GM12878 (cell line): ENCODE results near the gene SLC17A2. TPM values are rescaled to one million over a fixed set of nuclear protein-coding genes. Genes with fewer than 3 reads are reported as not detected.

Experiments
- ATAC-seq: fragments of 200-7000 bp; cut with Tn5 transposase; 3 replicates; pipeline ENCODE4 v1.9.1; 2020; ENCODE audit warnings: mild to moderate bottlenecking, moderate library complexity
- BruUV-seq: library from RNA; stranded (reverse); fragments of 400-500 nt; replicated peaks from 2 replicates; lab custom pipeline; 2021; lab: Mats Ljungman, UMichigan
- CTCF ChIA-PET: fragments of 300-600 bp; sonication (Branson Sonifier 250); formaldehyde crosslinking; extraction: SDS; loops from one replicate; lab custom pipeline; 2021; ENCODE audit warnings: inconsistent platforms; lab: Yijun Ruan, JAX
- POLR2A ChIA-PET: fragments of 350-600 bp; formaldehyde crosslinking; extraction: SDS; loops from one replicate; lab custom pipeline; 2021; ENCODE audit warnings: inconsistent platforms; lab: Charles Lee
- RAD21 ChIA-PET: fragments of 300-600 bp; sonication (Branson Sonifier 250); formaldehyde crosslinking; loops from one replicate; lab custom pipeline; 2023; ENCODE audit warnings: antibody characterized with exemption; ENCODE audit not compliant: unreplicated experiment; lab: Charles Lee
- SMC1A ChIA-PET: fragments of 300-600 bp; sonication (Branson Sonifier 250); formaldehyde crosslinking; loops from one replicate; lab custom pipeline; 2023; ENCODE audit not compliant: unreplicated experiment, uncharacterized antibody; lab: Charles Lee
- DNase-seq: peaks from one replicate; pipeline ENCODE4 v3.0.0-alpha.2; 2011; ENCODE audit warnings: low read depth, low spot score
- FAIRE-seq: peaks from 3 replicates; lab custom pipeline; 2011; peaks lifted over from hg19 to GRCh38; lab: Jason Lieb, UNC
- H2AFZ ChIP-seq: 2 replicates; pipeline ENCODE4 v1.6.0; 2011; ENCODE audit warnings: low read depth, low read length, control low read depth; ENCODE audit not compliant: control insufficient read depth
- H3K27ac ChIP-seq: 2 replicates; pipeline ENCODE4 v1.5.1; 2011; ENCODE audit warnings: control low read depth; ENCODE audit not compliant: control insufficient read depth, insufficient read depth
- H3K27me3 ChIP-seq, 2 experiments: replicated peaks in 1 of 2; 2 replicates each; pipeline versions ENCODE4 v1.6.0 to v1.6.1; 2011; ENCODE audit warnings: low read length in 1 of 2; ENCODE audit not compliant: control insufficient read depth in 2 of 2, insufficient read depth in 2 of 2
- H3K36me3 ChIP-seq, 2 experiments: 2 replicates each; pipeline ENCODE4 v1.5.1; 2011; ENCODE audit warnings: low read length in 1 of 2; ENCODE audit not compliant: control insufficient read depth in 2 of 2, insufficient read depth in 2 of 2
- H3K4me1 ChIP-seq: 2 replicates; pipeline ENCODE4 v1.6.1; 2011; ENCODE audit warnings: mild to moderate bottlenecking, low read length, moderate library complexity, mixed read lengths; ENCODE audit not compliant: control insufficient read depth, insufficient read depth
- H3K4me2 ChIP-seq: 2 replicates; pipeline ENCODE4 v1.6.0; 2011; ENCODE audit warnings: control low read depth; ENCODE audit not compliant: control insufficient read depth, insufficient read depth
- H3K4me3 ChIP-seq: fragments of 200-600 bp; sonication (generic); 2 replicates; pipeline ENCODE4 v1.5.1; 2016
- H3K79me2 ChIP-seq: 2 replicates; pipeline ENCODE4 v1.6.0; 2011; ENCODE audit warnings: low read length; ENCODE audit not compliant: control insufficient read depth, insufficient read depth
- H3K9ac ChIP-seq: 2 replicates; pipeline ENCODE4 v1.8.0; 2011; ENCODE audit warnings: low read length, control low read depth, mixed read lengths; ENCODE audit not compliant: control insufficient read depth, insufficient read depth
- H3K9me3 ChIP-seq: replicated peaks from 3 replicates; pipeline ENCODE4 v1.5.1; 2011; ENCODE audit warnings: mild to moderate bottlenecking, low read length; ENCODE audit not compliant: control insufficient read depth, insufficient read depth
- H4K20me1 ChIP-seq: 2 replicates; pipeline ENCODE4 v1.6.0; 2011; ENCODE audit not compliant: control insufficient read depth, insufficient read depth
- CEBPB ChIP-seq, 2 experiments: fragments of 150-350 bp in 1 of 2; IDR thresholded peaks; 2 replicates each; pipeline ENCODE4 v1.6.1; 2012 to 2014; ENCODE audit warnings: low read depth in 2 of 2, low read length in 2 of 2, borderline replicate concordance in 1 of 2, inconsistent platforms in 1 of 2
- KAT2A ChIP-seq: conservative IDR thresholded peaks from 2 replicates; pipeline ENCODE4 v1.6.1; 2011; ENCODE audit warnings: low read depth, low read length; ENCODE audit not compliant: control insufficient read depth
- NBN ChIP-seq: fragments of 450-650 bp; IDR thresholded peaks from 2 replicates; pipeline ENCODE4 v1.6.1; 2016
- PAX8 ChIP-seq: fragments of 450-650 bp; IDR thresholded peaks from 2 replicates; pipeline ENCODE4 v1.6.1; 2017; ENCODE audit warnings: mild to moderate bottlenecking, moderate library complexity
- RAD21 ChIP-seq: IDR thresholded peaks from 2 replicates; pipeline ENCODE4 v1.6.1; 2011; ENCODE audit warnings: mild to moderate bottlenecking, low read depth, low read length, moderate library complexity; ENCODE audit not compliant: insufficient read depth
- RELA ChIP-seq: fragments of 450-650 bp; IDR thresholded peaks from 2 replicates; pipeline ENCODE4 v1.8.0; 2014; ENCODE audit warnings: borderline replicate concordance; ENCODE audit not compliant: partially characterized antibody
- ZBTB4 ChIP-seq: fragments of 450-650 bp; formaldehyde crosslinking; IDR thresholded peaks from 2 replicates; pipeline ENCODE4 v1.4.0; 2022; ENCODE audit warnings: mild to moderate bottlenecking, moderate library complexity
- WGBS: methylation state at CpG from one replicate; pipeline ENCODE4 v1.1.6; 2016; ENCODE audit warnings: low lambda C conversion rate; ENCODE audit not compliant: insufficient replicate concordance, insufficient coverage; ENCODE audit errors: missing lambda C conversion rate; 5-methylcytosine and 5-hydroxymethylcytosine counted together
- in situ Hi-C: fragments of 300-500 bp; cut with MboI; formaldehyde crosslinking; loops from 9 replicates; pipeline ENCODE4 v1.14.3; 2018; ENCODE audit warnings: mixed read lengths
- intact Hi-C: fragments of 100-400 bp; cut with micrococcal nuclease; formaldehyde crosslinking; loops from one replicate; pipeline ENCODE4 v1.14.2; 2022; ENCODE audit not compliant: unreplicated experiment
- polyA plus RNA-seq, 11 experiments: library from polyadenylated mRNA; depleted of rRNA in 4 of 11; unstranded in 6 of 11; stranded (reverse) in 5 of 11; fragments of >200 nt; fragmentation: Nextera tagmentation in 4 of 11; fragmentation: Illumina TruSeq in 1 of 11; extraction: Ambion mirVana in 4 of 11; extraction: Trizol in 1 of 11; gene quantifications; 1 replicate in 1 of 11; 2 replicates in 10 of 11; pipeline versions ENCODE4 v1.2.1 to v1.2.3, GENCODE V29; 2011 to 2016; ENCODE audit warnings: inconsistent platforms in 2 of 11, missing spikeins in 2 of 11, low read depth in 1 of 11
- total RNA-seq, 4 experiments: library from RNA; depleted of rRNA in 3 of 4; stranded (reverse); fragments of >200 nt in 3 of 4; fragmentation: Illumina TruSeq in 1 of 4; extraction: Trizol in 1 of 4; gene quantifications; 2 replicates each; pipeline versions ENCODE4 v1.2.1 to v1.2.3, GENCODE V29; 2013 to 2021
- TF ChIP-seq, protein P1 (sequence below): IDR thresholded peaks from 2 replicates; pipeline ENCODE4 v1.6.1; 2012; ENCODE audit warnings: mild to moderate bottlenecking, low read depth, low read length

The SLC17A2 gene
- total and polyA plus RNA-seq, 10 of the 15 experiments (the other 5 are each of a cell fraction or from before 2014, with no cell fraction given), result not detected

GRCh38 chr6:25913741-25914140 is 16.8 kb downstream of the SLC17A2 start (continued):
- no peak for TF ChIP-seq ZBTB4 (CRISPR knock-in tag)
- TF ChIP-seq NBN, result no peak
- no peak for TF ChIP-seq PAX8
- no peak for TF ChIP-seq RAD21
- no peak for TF ChIP-seq RELA

DNA sequence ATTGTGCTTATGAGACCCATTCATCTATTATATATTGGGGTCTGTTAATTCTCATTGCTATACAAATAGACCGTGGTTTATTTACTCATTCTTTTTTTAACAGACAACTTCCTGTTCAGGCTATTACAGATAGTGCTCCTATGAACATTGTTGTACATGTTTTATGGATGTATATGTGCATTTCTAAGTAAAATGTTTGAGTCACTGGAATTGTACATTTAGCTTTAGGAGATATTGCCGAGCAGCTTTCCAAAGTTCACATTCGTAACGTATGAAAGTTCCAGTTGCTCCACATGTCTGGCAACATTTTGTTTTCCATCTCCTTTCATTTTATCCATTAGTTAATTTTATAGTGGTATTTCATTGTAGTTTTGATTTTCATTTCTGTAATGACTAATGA is 19.1 kb downstream of the SLC17A2 start:
- ChIA-PET SMC1A (interaction anchor here (1.0 kb wide), 1 partner anchor 16 kb away, joined by 4 read pairs; no protein-coding TSS in a partner anchor), POLR2A (interaction anchor here (0.7 kb wide), 1 partner anchor 117 kb away, joined by 8 read pairs; no protein-coding TSS in a partner anchor), RAD21 (interaction anchor here (0.5 kb wide), 1 partner anchor 13 kb away, joined by 3 read pairs; no protein-coding TSS in a partner anchor), CTCF (no interaction called here)
- in situ Hi-C loops, result no loop called here
- Histone ChIP-seq H3K4me1 (no peaks in the 10 kb centered on the region), H3K9ac (no peak overlapping the region), H3K79me2 (no peaks in the 10 kb centered on the region), H3K4me2 (no peak overlapping the region), H3K36me3 (no peaks in the 10 kb centered on the region), H3K4me3 (no peak overlapping the region), H3K27ac (no peak overlapping the region), H3K9me3 (no peaks in the 10 kb centered on the region), H2AFZ (no peak overlapping the region), H4K20me1 (no peaks in the 10 kb centered on the region), H3K27me3 (no peaks in the 10 kb centered on the region; a peak in 1 of 4 replicates)
- intact Hi-C loops, result no loop called here
- ATAC-seq (no peak), FAIRE-seq (no peak), DNase-seq (no peak)
- no peak for TF ChIP-seq CEBPB (IDR thresholded peaks at IDR 0.05; ENCODE audit: borderline replicate concordance in 1 of 2, low read depth in 2 of 2, low read length in 2 of 2)
- TF ChIP-seq, protein P1, sequence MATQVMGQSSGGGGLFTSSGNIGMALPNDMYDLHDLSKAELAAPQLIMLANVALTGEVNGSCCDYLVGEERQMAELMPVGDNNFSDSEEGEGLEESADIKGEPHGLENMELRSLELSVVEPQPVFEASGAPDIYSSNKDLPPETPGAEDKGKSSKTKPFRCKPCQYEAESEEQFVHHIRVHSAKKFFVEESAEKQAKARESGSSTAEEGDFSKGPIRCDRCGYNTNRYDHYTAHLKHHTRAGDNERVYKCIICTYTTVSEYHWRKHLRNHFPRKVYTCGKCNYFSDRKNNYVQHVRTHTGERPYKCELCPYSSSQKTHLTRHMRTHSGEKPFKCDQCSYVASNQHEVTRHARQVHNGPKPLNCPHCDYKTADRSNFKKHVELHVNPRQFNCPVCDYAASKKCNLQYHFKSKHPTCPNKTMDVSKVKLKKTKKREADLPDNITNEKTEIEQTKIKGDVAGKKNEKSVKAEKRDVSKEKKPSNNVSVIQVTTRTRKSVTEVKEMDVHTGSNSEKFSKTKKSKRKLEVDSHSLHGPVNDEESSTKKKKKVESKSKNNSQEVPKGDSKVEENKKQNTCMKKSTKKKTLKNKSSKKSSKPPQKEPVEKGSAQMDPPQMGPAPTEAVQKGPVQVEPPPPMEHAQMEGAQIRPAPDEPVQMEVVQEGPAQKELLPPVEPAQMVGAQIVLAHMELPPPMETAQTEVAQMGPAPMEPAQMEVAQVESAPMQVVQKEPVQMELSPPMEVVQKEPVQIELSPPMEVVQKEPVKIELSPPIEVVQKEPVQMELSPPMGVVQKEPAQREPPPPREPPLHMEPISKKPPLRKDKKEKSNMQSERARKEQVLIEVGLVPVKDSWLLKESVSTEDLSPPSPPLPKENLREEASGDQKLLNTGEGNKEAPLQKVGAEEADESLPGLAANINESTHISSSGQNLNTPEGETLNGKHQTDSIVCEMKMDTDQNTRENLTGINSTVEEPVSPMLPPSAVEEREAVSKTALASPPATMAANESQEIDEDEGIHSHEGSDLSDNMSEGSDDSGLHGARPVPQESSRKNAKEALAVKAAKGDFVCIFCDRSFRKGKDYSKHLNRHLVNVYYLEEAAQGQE, result no peak
- TF ChIP-seq KAT2A, result no peak
- no TSS peak for BruUV-seq
- WGBS, result 82% methylated on average over 4 of the region's 4 CpGs
